HG03108 (cell line): Measurements from ENCODE around the gene KLRF2.
"Not testable (repeated sequence)": the region's sequence is repeated elsewhere in the genome, so short reads cannot be mapped to it uniquely, and the experiment has no call there.

Experiments used
- ATAC-seq: cut with Tn5 transposase; IDR thresholded peaks from one replicate; pipeline ENCODE4 v1.9.1; 2021; ENCODE audit warnings: moderate library complexity; ENCODE audit not compliant: unreplicated experiment

The KLRF2 gene

GRCh38 chr12:9881246-9881645 is at the start of gene KLRF2:
TSS of gene KLRF2 (plus strand) at chr12:9881489. CDS start at chr12:9881596, 107 bp downstream.
- no peak for ATAC-seq

- ATAC-seq = no peak
These were observed 49.6 kb upstream of the KLRF2 start for GRCh38 chr12:9831720-9832119.

GRCh38 chr12:9843407-9843806 is 37.9 kb upstream of the KLRF2 start:
- no peak for ATAC-seq

- no peak for ATAC-seq
These were observed 32.4 kb upstream of the KLRF2 start for GRCh38 chr12:9848899-9849298.

- ATAC-seq = no peak
These were observed 30.2 kb upstream of the KLRF2 start for GRCh38 chr12:9851050-9851449.

GRCh38 chr12:9851927-9852326 is 29.4 kb upstream of the KLRF2 start:
- ATAC-seq = no peak

- no peak for ATAC-seq
These were observed 25.1 kb upstream of the KLRF2 start for GRCh38 chr12:9856151-9856550.

- ATAC-seq = no peak
These were observed 24.4 kb upstream of the KLRF2 start for GRCh38 chr12:9856894-9857293.

GRCh38 chr12:9858135-9858534 is 23.2 kb upstream of the KLRF2 start:
- no peak for ATAC-seq

- ATAC-seq = no peak
These were observed 16.2 kb upstream of the KLRF2 start for GRCh38 chr12:9864913-9865675.

GRCh38 chr12:9866860-9867269 is 14.4 kb upstream of the KLRF2 start:
- ATAC-seq = no peak

GRCh38 chr12:9867531-9867930 is 13.8 kb upstream of the KLRF2 start:
- ATAC-seq = no peak

- no peak for ATAC-seq
These were observed 12.9 kb upstream of the KLRF2 start for GRCh38 chr12:9868311-9868801.

- ATAC-seq = no peak
These were observed 12.4 kb upstream of the KLRF2 start for GRCh38 chr12:9868951-9869306.

GRCh38 chr12:9869307-9870161 is 11.8 kb upstream of the KLRF2 start, which contains the start of gene CLEC2B:
TSS of gene CLEC2B (minus strand) at chr12:9869354.
- no peak for ATAC-seq

GRCh38 chr12:9870286-9870866 is 10.9 kb upstream of the KLRF2 start:
- ATAC-seq = no peak

- no peak for ATAC-seq
These were observed 9.1 kb upstream of the KLRF2 start for GRCh38 chr12:9872162-9872561.

GRCh38 chr12:9872742-9873141 is 8.5 kb upstream of the KLRF2 start:
- ATAC-seq = no peak

GRCh38 chr12:9876120-9876519 is 5.2 kb upstream of the KLRF2 start:
- ATAC-seq = not testable (repeated sequence)

GRCh38 chr12:9880532-9881078 is 684 bp upstream of the KLRF2 start:
- ATAC-seq = no peak

GRCh38 chr12:9881988-9882387 is 699 bp downstream of the KLRF2 start:
- ATAC-seq = no peak
